Measurements from ENCODE around the gene CDKN2AIP.
"Not testable (repeated sequence)": the region's sequence is repeated elsewhere in the genome, so short reads cannot be mapped to it uniquely, and the experiment has no call there.

Gene CDKN2AIP

GRCh38 chr4:183430317-183430993, 14.0 kb upstream of the CDKN2AIP start:
- DNase-seq (ENCODE audit: extremely low read depth, low read depth): no peak

GRCh38 chr4:183430994-183431347, 13.5 kb upstream of the CDKN2AIP start:
- no peak for DNase-seq (ENCODE audit: extremely low read depth, low read depth)
- no peak for TF ChIP-seq CTCF (IDR thresholded peaks at IDR 0.05; ENCODE audit: low read depth, low read length)

More at GRCh38 chr4:183430317-183430993, 14.0 kb upstream of the CDKN2AIP start:
- TF ChIP-seq CTCF (IDR thresholded peaks at IDR 0.05; ENCODE audit: low read depth, low read length): no peak

GRCh38 chr4:183431614-183432013, 12.8 kb upstream of the CDKN2AIP start:
- TF ChIP-seq CTCF (IDR thresholded peaks at IDR 0.05; ENCODE audit: low read depth, low read length): no peak
- no peak for DNase-seq (ENCODE audit: extremely low read depth, low read depth)

GRCh38 chr4:183433183-183433582, 11.3 kb upstream of the CDKN2AIP start:
- DNase-seq (ENCODE audit: extremely low read depth, low read depth): not testable (repeated sequence)

GRCh38 chr4:183434264-183434663, 10.2 kb upstream of the CDKN2AIP start:
- no peak for TF ChIP-seq CTCF (IDR thresholded peaks at IDR 0.05; ENCODE audit: low read depth, low read length)
- no peak for DNase-seq (ENCODE audit: extremely low read depth, low read depth)

GRCh38 chr4:183434666-183435190, 9.7 kb upstream of the CDKN2AIP start:
- TF ChIP-seq CTCF (IDR thresholded peaks at IDR 0.05; ENCODE audit: low read depth, low read length): no peak
- DNase-seq (ENCODE audit: extremely low read depth, low read depth): no peak

- no peak for TF ChIP-seq CTCF (IDR thresholded peaks at IDR 0.05; ENCODE audit: low read depth, low read length)
- DNase-seq (ENCODE audit: extremely low read depth, low read depth): no peak
These were observed 8.6 kb upstream of the CDKN2AIP start for GRCh38 chr4:183435803-183436202.

- DNase-seq (ENCODE audit: extremely low read depth, low read depth): no peak
- TF ChIP-seq CTCF (IDR thresholded peaks at IDR 0.05; ENCODE audit: low read depth, low read length): no peak
These were observed 8.0 kb upstream of the CDKN2AIP start for GRCh38 chr4:183436417-183436816.

Data from AG09319 (cell line).